Measurements from ENCODE around the gene DHRSX.
"Not testable (repeated sequence)": the region's sequence is repeated elsewhere in the genome, so short reads cannot be mapped to it uniquely, and the experiment has no call there.

Gene DHRSX

GRCh38 chrX:2424317-2424716, 76.5 kb downstream of the DHRSX start:
- H3K9me2 ChIP-seq (replicated peaks; ENCODE audit: insufficient read depth, low read length): no peaks in the 10 kb centered on the region
- H3K9me3 ChIP-seq (ENCODE audit: insufficient read depth, low read length): no peaks in the 10 kb centered on the region
- H3K79me2 ChIP-seq (ENCODE audit: insufficient read depth, low read length): no peaks in the 10 kb centered on the region
- no peak overlapping the region for H3K4me2 ChIP-seq (ENCODE audit: low read depth, low read length, poor library complexity, severe bottlenecking)
- H4K20me1 ChIP-seq (ENCODE audit: low read depth, low read length): no peaks in the 10 kb centered on the region
- no peaks in the 10 kb centered on the region for H3F3A ChIP-seq (ENCODE audit: insufficient read depth)
- no peaks in the 10 kb centered on the region for H3K27me3 ChIP-seq (ENCODE audit: low read length)
- no peak overlapping the region for H3K9ac ChIP-seq (ENCODE audit: low read length)
- no peak for TF ChIP-seq CTCF (IDR thresholded peaks at IDR 0.05; ENCODE audit: insufficient read depth, low read length, poor library complexity, severe bottlenecking)
- TF ChIP-seq EZH2phosphoT487 (conservative IDR thresholded peaks at IDR 0.05; ENCODE audit: low read length): no peak
- no peak overlapping the region for H3K4me3 ChIP-seq (ENCODE audit: insufficient read depth, low read length, poor library complexity, severe bottlenecking)
- no peak overlapping the region for H3K27ac ChIP-seq (ENCODE audit: low read depth, low read length)
- no peak overlapping the region for H2AFZ ChIP-seq (ENCODE audit: low read depth, low read length, severe bottlenecking)
- H3K36me3 ChIP-seq (ENCODE audit: low read length): no peaks in the 10 kb centered on the region

GRCh38 chrX:2423899-2424298, 76.9 kb downstream of the DHRSX start:
- no peaks in the 10 kb centered on the region for H3K36me3 ChIP-seq (ENCODE audit: low read length)
- no peaks in the 10 kb centered on the region for H3K9me2 ChIP-seq (replicated peaks; ENCODE audit: insufficient read depth, low read length)
- H3K9ac ChIP-seq (ENCODE audit: low read length): no peak overlapping the region
- no peaks in the 10 kb centered on the region for H4K20me1 ChIP-seq (ENCODE audit: low read depth, low read length)
- H3K4me2 ChIP-seq (ENCODE audit: low read depth, low read length, poor library complexity, severe bottlenecking): no peak overlapping the region
- TF ChIP-seq CTCF (IDR thresholded peaks at IDR 0.05; ENCODE audit: insufficient read depth, low read length, poor library complexity, severe bottlenecking) (no peak), EZH2phosphoT487 (conservative IDR thresholded peaks at IDR 0.05; ENCODE audit: low read length) (no peak)
- H2AFZ ChIP-seq (ENCODE audit: low read depth, low read length, severe bottlenecking): no peak overlapping the region
- no peak overlapping the region for H3K4me3 ChIP-seq (ENCODE audit: insufficient read depth, low read length, poor library complexity, severe bottlenecking)
- no peaks in the 10 kb centered on the region for H3K9me3 ChIP-seq (ENCODE audit: insufficient read depth, low read length)
- H3K27me3 ChIP-seq (ENCODE audit: low read length): no peaks in the 10 kb centered on the region
- no peak overlapping the region for H3K27ac ChIP-seq (ENCODE audit: low read depth, low read length)
- H3F3A ChIP-seq (ENCODE audit: insufficient read depth): no peaks in the 10 kb centered on the region
- H3K79me2 ChIP-seq (ENCODE audit: insufficient read depth, low read length): no peaks in the 10 kb centered on the region

GRCh38 chrX:2423282-2423681, 77.5 kb downstream of the DHRSX start:
- H3F3A ChIP-seq (ENCODE audit: insufficient read depth): no peaks in the 10 kb centered on the region

GRCh38 chrX:2419418-2419817, 81.4 kb downstream of the DHRSX start:
- not testable (repeated sequence) for H4K20me1 ChIP-seq (ENCODE audit: low read depth, low read length)

More at GRCh38 chrX:2423282-2423681, 77.5 kb downstream of the DHRSX start:
- no peak overlapping the region for H3K9ac ChIP-seq (ENCODE audit: low read length)
- H2AFZ ChIP-seq (ENCODE audit: low read depth, low read length, severe bottlenecking): no peak overlapping the region
- TF ChIP-seq CTCF (IDR thresholded peaks at IDR 0.05; ENCODE audit: insufficient read depth, low read length, poor library complexity, severe bottlenecking) (no peak), EZH2phosphoT487 (conservative IDR thresholded peaks at IDR 0.05; ENCODE audit: low read length) (no peak)
- H3K27me3 ChIP-seq (ENCODE audit: low read length): no peaks in the 10 kb centered on the region
- no peaks in the 10 kb centered on the region for H3K9me2 ChIP-seq (replicated peaks; ENCODE audit: insufficient read depth, low read length)
- no peak overlapping the region for H3K4me2 ChIP-seq (ENCODE audit: low read depth, low read length, poor library complexity, severe bottlenecking)
- H3K36me3 ChIP-seq (ENCODE audit: low read length): no peaks in the 10 kb centered on the region
- no peaks in the 10 kb centered on the region for H4K20me1 ChIP-seq (ENCODE audit: low read depth, low read length)
- H3K4me3 ChIP-seq (ENCODE audit: insufficient read depth, low read length, poor library complexity, severe bottlenecking): no peak overlapping the region
- H3K79me2 ChIP-seq (ENCODE audit: insufficient read depth, low read length): no peaks in the 10 kb centered on the region
- H3K27ac ChIP-seq (ENCODE audit: low read depth, low read length): no peak overlapping the region
- H3K9me3 ChIP-seq (ENCODE audit: insufficient read depth, low read length): no peaks in the 10 kb centered on the region

More at GRCh38 chrX:2419418-2419817, 81.4 kb downstream of the DHRSX start:
- not testable (repeated sequence) for H3K36me3 ChIP-seq (ENCODE audit: low read length); H3K79me2 ChIP-seq (ENCODE audit: insufficient read depth, low read length); H2AFZ ChIP-seq (ENCODE audit: low read depth, low read length, severe bottlenecking); H3K9ac ChIP-seq (ENCODE audit: low read length); H3K9me3 ChIP-seq (ENCODE audit: insufficient read depth, low read length); H3K9me2 ChIP-seq (replicated peaks; ENCODE audit: insufficient read depth, low read length); H3K27me3 ChIP-seq (ENCODE audit: low read length); H3K27ac ChIP-seq (ENCODE audit: low read depth, low read length); H3F3A ChIP-seq (ENCODE audit: insufficient read depth); H3K4me2 ChIP-seq (ENCODE audit: low read depth, low read length, poor library complexity, severe bottlenecking); H3K4me3 ChIP-seq (ENCODE audit: insufficient read depth, low read length, poor library complexity, severe bottlenecking)

Measured in SU-DHL-6 (cell line).